HepG2 (cell line): ENCODE results near the gene ATXN7L3B.
A peak's percentile ranks its signal among the peaks of the same experiment; 100 is the strongest.
"Not testable (repeated sequence)": the region's sequence is repeated elsewhere in the genome, so short reads cannot be mapped to it uniquely, and the experiment has no call there.

ENCODE experiments used
- CTCF ChIP-seq: sonication (generic); formaldehyde crosslinking; IDR thresholded peaks from 2 replicates; pipeline ENCODE4 v1.5.0; 2020; ENCODE audit warnings: mild to moderate bottlenecking, missing genetic modification reagents, moderate library complexity
- MAX ChIP-seq: IDR thresholded peaks from 2 replicates; pipeline ENCODE4 v1.6.1; 2012; ENCODE audit warnings: inconsistent platforms
- NR2F6 ChIP-seq, 2 experiments: IDR thresholded peaks; 2 replicates each; pipeline ENCODE4 v1.6.1; 2016; ENCODE audit warnings: antibody characterized with exemption in 1 of 2, mild to moderate bottlenecking in 1 of 2
- RBM22 ChIP-seq: fragments of 200-400 bp; formaldehyde crosslinking; optimal IDR thresholded peaks from 2 replicates; pipeline ENCODE3; 2017; ENCODE audit warnings: mild to moderate bottlenecking, low read length, moderate library complexity
- RERE ChIP-seq: IDR thresholded peaks from 2 replicates; pipeline ENCODE4 v1.6.1; 2016; ENCODE audit warnings: low read depth, missing genetic modification reagents, missing compliant biosample characterization
- SRSF9 ChIP-seq: fragments of 200-400 bp; formaldehyde crosslinking; IDR thresholded peaks from 2 replicates; pipeline ENCODE4 v1.6.1; 2018; ENCODE audit warnings: borderline replicate concordance, mild to moderate bottlenecking, low read depth, low read length; ENCODE audit not compliant: insufficient read depth, poor library complexity, severe bottlenecking
- THAP8 ChIP-seq: sonication (generic); formaldehyde crosslinking; IDR thresholded peaks from 2 replicates; pipeline ENCODE4 v1.5.1; 2020; ENCODE audit warnings: missing genetic modification reagents, mild to moderate bottlenecking, borderline replicate concordance
- ZFP1 ChIP-seq: IDR thresholded peaks from 2 replicates; pipeline ENCODE4 v1.6.1; 2016
- ZNF24 ChIP-seq: fragments of 450-650 bp; IDR thresholded peaks from 2 replicates; pipeline ENCODE4 v1.6.1; 2017; ENCODE audit warnings: antibody characterized with exemption, mild to moderate bottlenecking
- ZNF281 ChIP-seq: sonication (generic); formaldehyde crosslinking; IDR thresholded peaks from 2 replicates; pipeline ENCODE4 v1.4.0; 2020; ENCODE audit warnings: missing genetic modification reagents, borderline replicate concordance

GRCh38 chr12:74508873-74509657 is 28.6 kb upstream of the ATXN7L3B start:
- TF ChIP-seq MAX; CTCF (CRISPR knock-in tag); SRSF9; RERE (CRISPR knock-in tag); ZNF24; ZFP1 (CRISPR knock-in tag); NR2F6 (IDR thresholded peaks at IDR 0.05); NR2F6 (CRISPR knock-in tag; IDR thresholded peaks at IDR 0.05); THAP8 (CRISPR knock-in tag); RBM22: not testable (repeated sequence)
- TF ChIP-seq ZNF281 (CRISPR knock-in tag): peak; percentile 82
